RWPE2 (cell line): ENCODE data around the gene LAMA5.

ENCODE experiments used
- ATAC-seq: fragments of 200-7000 bp; cut with Tn5 transposase; 3 replicates; pipeline ENCODE4 v1.9.1; 2021; ENCODE audit warnings: low read depth
- DNase-seq: peaks from one replicate; pipeline ENCODE4 v3.0.0-alpha.2; 2020; ENCODE audit warnings: low spot score
- H3K27ac ChIP-seq: fragments of 450-650 bp; 2 replicates; pipeline ENCODE4 v1.5.1; 2017; ENCODE audit warnings: mild to moderate bottlenecking; ENCODE audit not compliant: poor library complexity, severe bottlenecking
- H3K27me3 ChIP-seq: fragments of 250-450 bp; sonication (Bioruptor Pico); 2 replicates; pipeline ENCODE4 v1.5.1; 2021; ENCODE audit warnings: mild to moderate bottlenecking, moderate library complexity; ENCODE audit not compliant: insufficient read depth, poor library complexity, severe bottlenecking
- H3K36me3 ChIP-seq: fragments of 250-450 bp; sonication (Bioruptor Pico); 2 replicates; pipeline ENCODE4 v1.5.1; 2020; ENCODE audit warnings: low read depth, mild to moderate bottlenecking, moderate library complexity
- H3K4me1 ChIP-seq: fragments of 250-450 bp; sonication (Bioruptor Pico); 2 replicates; pipeline ENCODE4 v1.5.1; 2021; ENCODE audit warnings: mild to moderate bottlenecking, moderate library complexity; ENCODE audit not compliant: insufficient read depth, poor library complexity, severe bottlenecking
- H3K4me3 ChIP-seq: fragments of 250-450 bp; sonication (Bioruptor Pico); 2 replicates; pipeline ENCODE4 v1.5.1; 2021; ENCODE audit warnings: mild to moderate bottlenecking, moderate library complexity; ENCODE audit not compliant: severe bottlenecking
- H3K9me3 ChIP-seq: fragments of 250-450 bp; sonication (Bioruptor Pico); 2 replicates; pipeline ENCODE4 v1.5.1; 2021; ENCODE audit warnings: mild to moderate bottlenecking, moderate library complexity; ENCODE audit not compliant: severe bottlenecking
- CTCF ChIP-seq: fragments of 450-650 bp; IDR thresholded peaks from one replicate; pipeline ENCODE4 v1.5.1; 2017; ENCODE audit warnings: mild to moderate bottlenecking, moderate library complexity; ENCODE audit not compliant: poor library complexity, severe bottlenecking

LAMA5 gene

GRCh38 chr20:62354811-62355341, 12.2 kb downstream of the LAMA5 start:
- peaks cover 82% of the 10 kb centered on the region for H3K36me3 ChIP-seq
- DNase-seq (peak; percentile 89), ATAC-seq (no peak)
- no peak for TF ChIP-seq CTCF
- H3K9me3 ChIP-seq = no peaks in the 10 kb centered on the region
- no peak overlapping the region for H3K4me3 ChIP-seq
- H3K4me1 ChIP-seq = peaks cover 98% of the 10 kb centered on the region
- H3K27me3 ChIP-seq = no peaks in the 10 kb centered on the region
- H3K27ac ChIP-seq = peak overlapping the region; percentile 99

- Histone ChIP-seq H3K4me1 (peaks cover 93% of the 10 kb centered on the region), H3K27me3 (no peaks in the 10 kb centered on the region), H3K9me3 (no peaks in the 10 kb centered on the region), H3K4me3 (no peak overlapping the region), H3K36me3 (peaks cover 84% of the 10 kb centered on the region), H3K27ac (peak overlapping the region; percentile 99)
- ATAC-seq = no peak
- DNase-seq = peak; percentile 87
- no peak for TF ChIP-seq CTCF
These were observed 12.9 kb downstream of the LAMA5 start for GRCh38 chr20:62354031-62354808.

GRCh38 chr20:62353289-62354030, 13.7 kb downstream of the LAMA5 start:
- Histone ChIP-seq H3K9me3 (no peaks in the 10 kb centered on the region), H3K27me3 (no peaks in the 10 kb centered on the region), H3K36me3 (peaks cover 86% of the 10 kb centered on the region), H3K4me1 (peaks cover 86% of the 10 kb centered on the region), H3K4me3 (no peak overlapping the region), H3K27ac (peak overlapping the region; percentile 99)
- DNase-seq (peak; percentile 87), ATAC-seq (no peak)
- TF ChIP-seq CTCF = no peak

GRCh38 chr20:62352402-62353288, 14.5 kb downstream of the LAMA5 start:
- peak; percentile 84 for TF ChIP-seq CTCF
- Histone ChIP-seq H3K27me3 (no peaks in the 10 kb centered on the region), H3K36me3 (peaks cover 86% of the 10 kb centered on the region), H3K27ac (peak overlapping the region; percentile 99), H3K9me3 (no peaks in the 10 kb centered on the region), H3K4me1 (peaks cover 77% of the 10 kb centered on the region), H3K4me3 (no peak overlapping the region)
- ATAC-seq (peak; percentile 4; the same call in 1 of the 3 replicates), DNase-seq (peak; percentile 92)
